MCF 10A (cell line): ENCODE data around the gene ITPRIP. TPM values are rescaled to one million over a fixed set of nuclear protein-coding genes. Genes with fewer than 3 reads are reported as not detected.

ENCODE experiments used
- BruUV-seq: library from RNA; stranded (reverse); fragments of 400-500 nt; replicated peaks from 2 replicates; lab custom pipeline; 2021; lab: Mats Ljungman, UMichigan
- CTCF ChIA-PET: fragments of 300-600 bp; sonication (Branson Sonifier 250); formaldehyde crosslinking; extraction: SDS; loops from one replicate; lab custom pipeline; 2021; ENCODE audit warnings: antibody characterized with exemption, inconsistent platforms; lab: Yijun Ruan, JAX
- POLR2A ChIA-PET: fragments of 300-600, 350-650 bp; sonication (Branson Sonifier 250); formaldehyde crosslinking; extraction: SDS; loops from one replicate; lab custom pipeline; 2020; ENCODE audit warnings: antibody characterized with exemption, inconsistent platforms; lab: Yijun Ruan, JAX
- DNase-seq: peaks from one replicate; pipeline ENCODE4 v3.0.0-alpha.2; 2018; ENCODE audit not compliant: unreplicated experiment
- H3K27ac Mint-ChIP-seq: one replicate; pipeline ENCODE4 v1.8.0; 2022; ENCODE audit warnings: mild to moderate bottlenecking, low read depth, mixed read lengths; ENCODE audit not compliant: unreplicated experiment
- H3K27me3 Mint-ChIP-seq: one replicate; pipeline ENCODE4 v1.8.0; 2022; ENCODE audit warnings: mixed read lengths; ENCODE audit not compliant: insufficient read depth, unreplicated experiment
- H3K36me3 Mint-ChIP-seq: one replicate; pipeline ENCODE4 v1.8.0; 2022; ENCODE audit warnings: mild to moderate bottlenecking, moderate library complexity, mixed read lengths; ENCODE audit not compliant: insufficient read depth, unreplicated experiment
- H3K4me1 Mint-ChIP-seq: one replicate; pipeline ENCODE4 v1.8.0; 2022; ENCODE audit warnings: mixed read lengths; ENCODE audit not compliant: insufficient read depth, unreplicated experiment
- H3K4me3 Mint-ChIP-seq: one replicate; pipeline ENCODE4 v1.8.0; 2022; ENCODE audit warnings: mild to moderate bottlenecking, moderate library complexity, mixed read lengths; ENCODE audit not compliant: unreplicated experiment
- H3K9me3 Mint-ChIP-seq: one replicate; pipeline ENCODE4 v1.8.0; 2022; ENCODE audit warnings: mixed read lengths; ENCODE audit not compliant: unreplicated experiment
- intact Hi-C: fragments of 100-400 bp; cut with micrococcal nuclease; formaldehyde crosslinking; loops from 2 replicates; pipeline ENCODE4 v1.14.1; 2022
- total RNA-seq: library from RNA; stranded (reverse); gene quantifications from 2 replicates; pipeline ENCODE4 v1.2.3, GENCODE V29; 2022
- TF ChIP-seq, protein P1 (sequence below): fragments of 200-600 bp; IDR thresholded peaks from one replicate; pipeline ENCODE4 v1.8.0; 2022; ENCODE audit warnings: antibody characterized with exemption, mild to moderate bottlenecking; ENCODE audit not compliant: unreplicated experiment

Gene ITPRIP
- total RNA-seq, 1 experiment from 2014 or later, result 29.4 TPM

DNA sequence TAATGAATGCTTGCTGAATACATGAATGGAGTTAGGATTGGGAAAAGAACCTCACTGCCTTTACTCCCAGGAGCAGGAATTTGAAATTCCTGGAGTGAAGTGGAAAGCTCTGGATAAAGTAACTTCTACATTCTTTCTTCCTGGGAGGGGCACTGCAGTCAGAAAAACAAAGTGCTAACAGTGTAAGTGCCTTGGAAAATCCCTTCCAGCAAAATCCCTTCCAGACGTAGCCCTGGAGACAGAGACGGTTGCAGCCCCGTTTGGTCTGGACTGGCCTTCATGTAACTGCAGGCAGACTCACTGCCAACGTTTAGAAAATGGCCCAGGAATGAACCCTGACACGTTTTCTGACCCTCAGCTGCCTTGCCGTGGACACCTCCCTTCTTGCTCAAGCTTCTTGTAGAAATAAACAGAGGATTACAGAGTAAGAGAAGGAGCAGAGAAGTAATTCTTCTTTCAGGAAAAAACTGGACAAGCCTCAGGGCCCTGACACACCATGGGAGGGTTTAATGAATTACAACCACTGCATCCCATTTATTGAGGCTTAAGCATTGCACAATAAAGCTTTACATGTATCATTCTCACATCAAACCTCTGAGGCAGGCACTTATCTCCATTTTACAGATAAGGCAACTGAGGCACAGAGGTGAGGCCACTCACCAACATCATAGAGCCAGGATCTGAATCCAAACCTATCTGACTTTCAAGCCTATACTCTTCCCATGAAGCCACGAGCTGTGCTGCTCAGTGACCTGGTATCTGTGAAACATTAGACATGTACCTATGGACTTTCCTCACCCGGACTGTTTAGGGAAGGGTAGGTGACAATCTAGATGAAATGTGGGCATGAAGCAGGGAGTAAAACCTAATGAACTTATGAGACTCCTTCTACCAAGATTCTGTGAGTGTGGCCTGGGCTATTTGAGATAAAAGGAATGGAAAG, 7.8 kb downstream of the ITPRIP start:
- peaks cover 73% of the 10 kb centered on the region for H3K4me1 Mint-ChIP-seq
- intact Hi-C loops, result loop anchor here (10.0 kb wide), 1 partner anchor 446 kb away; no protein-coding TSS in a partner anchor
- no TSS peak for BruUV-seq
- H3K9me3 Mint-ChIP-seq, result no peaks in the 10 kb centered on the region
- H3K27me3 Mint-ChIP-seq, result no peaks in the 10 kb centered on the region
- no peak overlapping the region for H3K4me3 Mint-ChIP-seq
- ChIA-PET CTCF (interaction anchor here (0.6 to 10.5 kb wide), 12 partner anchors 8 to 482 kb away, joined by 3 to 79 read pairs (median 8); partner anchors contain the start of genes CFAP58 and ITPRIP), POLR2A (interaction anchor here (0.5 to 5.8 kb wide), 21 partner anchors 8 to 247 kb away, joined by 3 to 124 read pairs (median 4); partner anchors contain the start of genes GSTO1, GSTO2, ITPRIP and SFR1)
- DNase-seq, result peak; percentile 92
- peaks cover 13% of the 10 kb centered on the region for H3K36me3 Mint-ChIP-seq
- peak overlapping the region; percentile 95 for H3K27ac Mint-ChIP-seq
- TF ChIP-seq, protein P1, sequence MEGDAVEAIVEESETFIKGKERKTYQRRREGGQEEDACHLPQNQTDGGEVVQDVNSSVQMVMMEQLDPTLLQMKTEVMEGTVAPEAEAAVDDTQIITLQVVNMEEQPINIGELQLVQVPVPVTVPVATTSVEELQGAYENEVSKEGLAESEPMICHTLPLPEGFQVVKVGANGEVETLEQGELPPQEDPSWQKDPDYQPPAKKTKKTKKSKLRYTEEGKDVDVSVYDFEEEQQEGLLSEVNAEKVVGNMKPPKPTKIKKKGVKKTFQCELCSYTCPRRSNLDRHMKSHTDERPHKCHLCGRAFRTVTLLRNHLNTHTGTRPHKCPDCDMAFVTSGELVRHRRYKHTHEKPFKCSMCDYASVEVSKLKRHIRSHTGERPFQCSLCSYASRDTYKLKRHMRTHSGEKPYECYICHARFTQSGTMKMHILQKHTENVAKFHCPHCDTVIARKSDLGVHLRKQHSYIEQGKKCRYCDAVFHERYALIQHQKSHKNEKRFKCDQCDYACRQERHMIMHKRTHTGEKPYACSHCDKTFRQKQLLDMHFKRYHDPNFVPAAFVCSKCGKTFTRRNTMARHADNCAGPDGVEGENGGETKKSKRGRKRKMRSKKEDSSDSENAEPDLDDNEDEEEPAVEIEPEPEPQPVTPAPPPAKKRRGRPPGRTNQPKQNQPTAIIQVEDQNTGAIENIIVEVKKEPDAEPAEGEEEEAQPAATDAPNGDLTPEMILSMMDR, result no peak

DNA sequence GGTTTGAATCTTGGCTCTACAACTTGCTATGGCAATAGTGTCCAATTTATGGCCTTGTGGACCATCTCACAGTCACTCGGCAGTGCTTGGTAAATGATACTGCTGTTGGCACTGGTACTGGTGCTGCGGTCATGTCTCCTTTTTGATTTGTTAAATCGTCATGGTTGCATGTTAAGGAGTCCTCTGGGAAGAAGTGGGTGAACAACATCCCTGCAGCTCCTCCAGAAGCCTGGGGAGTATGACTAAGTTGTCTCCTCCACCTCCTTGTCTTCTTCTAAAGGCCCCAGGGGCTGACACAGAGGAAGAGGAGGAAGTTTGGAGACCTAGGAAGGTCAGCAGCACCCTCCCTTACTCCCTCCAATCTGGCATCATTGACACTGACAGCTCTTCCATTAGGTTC, 8.5 kb downstream of the ITPRIP start:
- BruUV-seq, result TSS peak; percentile 83
- Mint-ChIP-seq H3K27ac (peak overlapping the region; percentile 95), H3K27me3 (no peaks in the 10 kb centered on the region), H3K36me3 (peaks cover 9% of the 10 kb centered on the region), H3K9me3 (no peaks in the 10 kb centered on the region), H3K4me1 (peaks cover 71% of the 10 kb centered on the region), H3K4me3 (no peak overlapping the region)
- ChIA-PET POLR2A (interaction anchor here (0.5 to 5.8 kb wide), 20 partner anchors 9 to 246 kb away, joined by 3 to 124 read pairs (median 4); partner anchors contain the start of genes CFAP58, GSTO2, ITPRIP and SFR1), CTCF (interaction anchor here (0.6 to 10.5 kb wide), 12 partner anchors 8 to 481 kb away, joined by 3 to 79 read pairs (median 8); partner anchors contain the start of genes CFAP58 and ITPRIP)
- TF ChIP-seq, protein P1, result no peak
- intact Hi-C loops, result loop anchor here (1.0 to 10.0 kb wide), 4 partner anchors 9 to 480 kb away; partner anchors contain the start of gene ITPRIP
- peak; percentile 82 for DNase-seq

DNA sequence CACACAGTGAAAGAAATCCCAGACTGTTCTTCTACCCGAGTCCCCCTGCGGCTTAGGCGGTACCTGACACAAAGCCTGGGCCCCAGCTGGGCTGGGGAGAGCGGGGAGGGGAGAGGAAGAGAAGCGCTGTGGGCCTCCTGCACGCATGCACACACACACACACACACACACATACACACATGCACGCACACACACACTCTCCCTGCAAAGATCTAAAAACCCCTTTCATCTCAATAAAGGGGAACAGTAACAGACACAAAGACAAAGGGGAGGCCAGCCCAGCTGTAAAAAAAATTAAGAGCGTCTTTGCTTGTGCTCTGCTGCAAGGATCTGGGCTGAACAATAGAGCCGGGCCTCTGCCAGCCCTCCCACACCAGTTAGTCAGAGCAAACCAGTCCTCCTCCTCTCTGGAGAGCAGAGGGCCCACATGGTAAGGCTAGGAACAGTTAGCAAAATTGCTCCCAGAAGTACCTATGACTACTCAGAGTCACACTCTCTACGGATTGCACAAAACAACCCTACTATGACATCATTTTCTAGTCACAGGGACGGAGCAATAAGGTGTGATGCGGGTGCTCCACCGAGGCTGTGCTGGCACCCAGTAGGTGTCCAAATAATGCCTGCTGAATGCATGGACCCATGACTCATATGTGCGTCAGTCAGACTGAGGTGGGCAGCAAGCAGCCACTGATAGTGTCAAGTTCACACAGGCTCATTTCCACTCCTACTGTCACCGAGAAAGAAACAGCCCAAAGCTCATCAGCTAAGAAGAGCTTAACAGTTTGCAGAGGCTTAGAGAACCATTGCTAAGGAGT, 9.2 kb downstream of the ITPRIP start:
- BruUV-seq, result TSS peak; percentile 50
- Mint-ChIP-seq H3K27me3 (no peaks in the 10 kb centered on the region), H3K4me1 (peaks cover 73% of the 10 kb centered on the region), H3K9me3 (no peaks in the 10 kb centered on the region), H3K27ac (peak overlapping the region; percentile 95), H3K4me3 (peak overlapping the region; percentile 64), H3K36me3 (peaks cover 9% of the 10 kb centered on the region)
- peak; percentile 97 for DNase-seq
- ChIA-PET POLR2A (interaction anchor here (0.8 to 5.8 kb wide), 17 partner anchors 10 to 421 kb away, joined by 3 to 124 read pairs (median 6); partner anchors contain the start of genes CFAP58, GSTO2, ITPRIP and SFR1), CTCF (interaction anchor here (0.6 to 10.5 kb wide), 12 partner anchors 9 to 480 kb away, joined by 3 to 79 read pairs (median 8); partner anchors contain the start of genes CFAP58 and ITPRIP)
- intact Hi-C loops, result loop anchor here (1.0 to 2.0 kb wide), 3 partner anchors 9 to 480 kb away; partner anchors contain the start of gene ITPRIP
- TF ChIP-seq, protein P1, result no peak
